CD14-positive monocyte (primary cell): ENCODE results near the gene EMC6. TPM values are rescaled to one million over a fixed set of nuclear protein-coding genes. Genes with fewer than 3 reads are reported as not detected.

Experiments
- DNase-seq, 3 donors: peaks; one replicate each; pipeline ENCODE4 v3.0.0-alpha.2; 2011 to 2022
- H2AFZ ChIP-seq: 2 replicates; pipeline ENCODE4 v1.6.0; 2012; ENCODE audit warnings: mild to moderate bottlenecking, low read depth, low read length, inconsistent platforms; ENCODE audit not compliant: insufficient read depth, poor library complexity, severe bottlenecking
- H3K27ac ChIP-seq, 2 donors: 1 replicate in 1 of 2; 2 replicates in 1 of 2; pipeline ENCODE4 v1.5.1; 2012 to 2013; ENCODE audit warnings: low read length in 2 of 2, control low read depth in 1 of 2, inconsistent platforms in 1 of 2, low read depth in 1 of 2, mild to moderate bottlenecking in 1 of 2
- H3K27me3 ChIP-seq, 2 donors: one replicate each; pipeline versions ENCODE4 v1.6.0 to v1.6.1; 2011 to 2013; ENCODE audit warnings: low read length in 2 of 2; ENCODE audit not compliant: control insufficient read depth in 2 of 2, insufficient read depth in 2 of 2
- H3K36me3 ChIP-seq, 2 donors: replicated peaks in 1 of 2; 1 replicate in 1 of 2; 2 replicates in 1 of 2; pipeline versions ENCODE4 v1.5.1 to v1.6.1; 2012 to 2013; ENCODE audit warnings: low read length in 2 of 2, control low read depth in 1 of 2, inconsistent platforms in 1 of 2, mild to moderate bottlenecking in 1 of 2; ENCODE audit not compliant: insufficient read depth in 2 of 2, control insufficient read depth in 1 of 2
- H3K4me1 ChIP-seq, 2 donors: 1 replicate in 1 of 2; 2 replicates in 1 of 2; pipeline versions ENCODE4 v1.5.1 to v1.6.1; 2012 to 2013; ENCODE audit warnings: low read length in 2 of 2, control low read depth in 1 of 2, inconsistent platforms in 1 of 2, mild to moderate bottlenecking in 1 of 2, moderate library complexity in 1 of 2; ENCODE audit not compliant: insufficient read depth in 2 of 2, control insufficient read depth in 1 of 2
- H3K4me2 ChIP-seq: replicated peaks from 2 replicates; pipeline ENCODE3; 2012; ENCODE audit warnings: low read length, moderate library complexity, mild to moderate bottlenecking; ENCODE audit not compliant: poor library complexity, severe bottlenecking; ENCODE audit errors: extremely low read depth
- H3K4me3 ChIP-seq, 3 experiments: fragments of 200-600 bp in 1 of 3; sonication (generic) in 1 of 3; replicated peaks in 1 of 3; 1 replicate in 2 of 3; 2 replicates in 1 of 3; pipeline ENCODE4 v1.5.1; 2011 to 2013; ENCODE audit warnings: low read length in 3 of 3, mild to moderate bottlenecking in 3 of 3, control low read depth in 2 of 3, low read depth in 2 of 3, inconsistent platforms in 1 of 3, moderate library complexity in 1 of 3
- H3K79me2 ChIP-seq: 2 replicates; pipeline ENCODE4 v1.6.0; 2012; ENCODE audit warnings: mild to moderate bottlenecking, control low read depth, inconsistent platforms, low read length, moderate library complexity; ENCODE audit not compliant: insufficient read depth
- H3K9ac ChIP-seq: 2 replicates; pipeline ENCODE4 v1.6.0; 2017; ENCODE audit warnings: low read length, mild to moderate bottlenecking; ENCODE audit not compliant: insufficient read depth, poor library complexity, severe bottlenecking
- H3K9me3 ChIP-seq, 2 donors: replicated peaks in 1 of 2; 1 replicate in 1 of 2; 2 replicates in 1 of 2; pipeline versions ENCODE4 v1.5.1 to v1.6.1; 2012 to 2013; ENCODE audit warnings: low read length in 2 of 2, control low read depth in 1 of 2; ENCODE audit not compliant: control insufficient read depth in 1 of 2, insufficient read depth in 1 of 2
- H4K20me1 ChIP-seq: 2 replicates; pipeline ENCODE4 v1.6.0; 2012; ENCODE audit warnings: mild to moderate bottlenecking, low read length, control low read depth, moderate library complexity; ENCODE audit not compliant: insufficient read depth
- H3K27ac Mint-ChIP-seq, 7 donors: one replicate each; pipeline ENCODE4 v1.8.0; 2020; ENCODE audit warnings: mild to moderate bottlenecking in 7 of 7, mixed read lengths in 7 of 7, moderate library complexity in 6 of 7, inconsistent platforms in 2 of 7
- H3K27me3 Mint-ChIP-seq, 3 donors: one replicate each; pipeline ENCODE4 v1.8.0; 2021 to 2022; ENCODE audit warnings: low read depth in 3 of 3, mild to moderate bottlenecking in 3 of 3, mixed read lengths in 3 of 3, moderate library complexity in 3 of 3, inconsistent platforms in 1 of 3
- H3K36me3 Mint-ChIP-seq, 2 donors: one replicate each; pipeline ENCODE4 v1.8.0; 2020; ENCODE audit warnings: mixed read lengths in 2 of 2, inconsistent platforms in 1 of 2, mild to moderate bottlenecking in 1 of 2
- H3K4me1 Mint-ChIP-seq: one replicate; pipeline ENCODE4 v1.8.0; 2020; ENCODE audit warnings: mild to moderate bottlenecking, mixed read lengths
- H3K4me3 Mint-ChIP-seq, 2 donors: one replicate each; pipeline ENCODE4 v1.8.0; 2020; ENCODE audit warnings: mild to moderate bottlenecking in 2 of 2, mixed read lengths in 2 of 2, moderate library complexity in 1 of 2
- H3K9me3 Mint-ChIP-seq, 7 donors: one replicate each; pipeline ENCODE4 v1.8.0; 2020 to 2022; ENCODE audit warnings: mixed read lengths in 7 of 7, mild to moderate bottlenecking in 6 of 7, moderate library complexity in 6 of 7, inconsistent platforms in 2 of 7
- WGBS: methylation state at CpG from one replicate; pipeline ENCODE4 v1.1.5; 2013; ENCODE audit warnings: missing lambda C conversion rate; ENCODE audit not compliant: insufficient coverage; 5-methylcytosine and 5-hydroxymethylcytosine counted together
- intact Hi-C, 2 donors: fragments of 100-400 bp; cut with micrococcal nuclease; formaldehyde crosslinking; loops; one replicate each; pipeline versions ENCODE4 v1.15.0 to v1.15.1; 2023
- polyA plus RNA-seq, 3 donors: library from polyadenylated mRNA; depleted of rRNA in 1 of 3; unstranded in 2 of 3; stranded (reverse) in 1 of 3; fragments of 300-500 nt in 2 of 3; fragments of >200 nt in 1 of 3; fragmentation: Illumina TruSeq in 2 of 3; gene quantifications; 1 replicate in 2 of 3; 2 replicates in 1 of 3; pipeline ENCODE4 v1.2.3, GENCODE V29; 2012 to 2021
- TF ChIP-seq, protein P1 (sequence below): fragments of 200-600 bp; IDR thresholded peaks from one replicate; pipeline ENCODE4 v1.8.0; 2022; ENCODE audit warnings: antibody characterized with exemption, mild to moderate bottlenecking

Gene EMC6
- polyA plus RNA-seq, 3 donors = 24.4 to 118 (median 105) TPM

DNA sequence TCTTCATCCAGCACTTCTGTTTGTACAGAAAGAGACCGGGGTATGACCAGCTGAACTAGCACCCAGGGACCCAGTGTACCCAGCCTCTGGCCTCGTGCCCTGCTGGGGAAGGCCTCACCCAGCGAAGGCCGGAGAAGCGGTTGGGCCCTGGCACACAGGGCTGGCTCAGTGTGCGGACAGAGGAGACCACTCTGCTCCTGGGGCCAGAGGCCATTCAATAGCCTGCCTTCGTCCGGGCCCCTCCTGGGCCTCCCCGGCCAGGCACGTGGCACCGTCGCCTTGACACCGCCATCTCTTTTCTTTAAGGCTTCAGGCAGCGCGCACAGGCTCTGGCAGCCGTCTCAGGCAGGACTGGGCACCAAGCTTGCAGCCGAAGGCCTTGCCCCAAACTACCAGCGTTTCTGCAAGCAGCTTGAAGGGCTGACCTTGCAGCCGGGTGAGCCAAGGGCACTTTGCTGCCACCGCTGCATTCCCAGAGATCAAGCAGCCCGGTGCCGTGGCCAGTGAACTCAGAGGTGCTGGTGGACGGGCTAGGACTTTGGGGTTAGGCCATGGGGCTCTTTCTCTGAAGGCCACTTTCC is 8.2 kb upstream of the EMC6 start:
- Mint-ChIP-seq H3K36me3 (peaks cover 19 to 58% of the 10 kb centered on the region in 2 donors), H3K27me3 (peaks cover 0 to 3% (median 2%) of the 10 kb centered on the region in 3 donors), H3K4me3 (no peak overlapping the region), H3K4me1 (peaks cover 3% of the 10 kb centered on the region), H3K27ac (no peak overlapping the region), H3K9me3 (no peaks in the 10 kb centered on the region)
- no peaks in the 10 kb centered on the region for H3K9me3 ChIP-seq
- intact Hi-C loops = no loop called here
- H2AFZ ChIP-seq = no peak overlapping the region
- H3K27ac ChIP-seq = no peak overlapping the region
- 94% methylated on average over 23 of the region's 23 CpGs for WGBS
- H3K9ac ChIP-seq = no peak overlapping the region
- DNase-seq = no peak
- no peaks in the 10 kb centered on the region for H3K4me1 ChIP-seq
- no peak overlapping the region for H3K4me2 ChIP-seq
- H3K36me3 ChIP-seq = peaks cover 30 to 51% of the 10 kb centered on the region in 2 donors
- H3K79me2 ChIP-seq = no peaks in the 10 kb centered on the region
- H3K27me3 ChIP-seq = no peaks in the 10 kb centered on the region
- no peaks in the 10 kb centered on the region for H4K20me1 ChIP-seq
- no peak overlapping the region for H3K4me3 ChIP-seq
- TF ChIP-seq, protein P1, sequence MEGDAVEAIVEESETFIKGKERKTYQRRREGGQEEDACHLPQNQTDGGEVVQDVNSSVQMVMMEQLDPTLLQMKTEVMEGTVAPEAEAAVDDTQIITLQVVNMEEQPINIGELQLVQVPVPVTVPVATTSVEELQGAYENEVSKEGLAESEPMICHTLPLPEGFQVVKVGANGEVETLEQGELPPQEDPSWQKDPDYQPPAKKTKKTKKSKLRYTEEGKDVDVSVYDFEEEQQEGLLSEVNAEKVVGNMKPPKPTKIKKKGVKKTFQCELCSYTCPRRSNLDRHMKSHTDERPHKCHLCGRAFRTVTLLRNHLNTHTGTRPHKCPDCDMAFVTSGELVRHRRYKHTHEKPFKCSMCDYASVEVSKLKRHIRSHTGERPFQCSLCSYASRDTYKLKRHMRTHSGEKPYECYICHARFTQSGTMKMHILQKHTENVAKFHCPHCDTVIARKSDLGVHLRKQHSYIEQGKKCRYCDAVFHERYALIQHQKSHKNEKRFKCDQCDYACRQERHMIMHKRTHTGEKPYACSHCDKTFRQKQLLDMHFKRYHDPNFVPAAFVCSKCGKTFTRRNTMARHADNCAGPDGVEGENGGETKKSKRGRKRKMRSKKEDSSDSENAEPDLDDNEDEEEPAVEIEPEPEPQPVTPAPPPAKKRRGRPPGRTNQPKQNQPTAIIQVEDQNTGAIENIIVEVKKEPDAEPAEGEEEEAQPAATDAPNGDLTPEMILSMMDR = no peak

GRCh38 chr17:3663102-3664011 is 5.3 kb upstream of the EMC6 start:
- no peak overlapping the region for H3K9ac ChIP-seq
- peaks cover 27 to 40% of the 10 kb centered on the region in 2 donors for H3K36me3 ChIP-seq

More at GRCh38 chr17:3663102-3664011, 5.3 kb upstream of the EMC6 start:
- H3K4me3 ChIP-seq = no peak overlapping the region
- H3K4me1 ChIP-seq = peaks cover 6 to 11% of the 10 kb centered on the region in 2 donors
- peaks cover 12% of the 10 kb centered on the region for H3K4me1 Mint-ChIP-seq
- TF ChIP-seq, protein P1 = no peak
- peaks cover 8% of the 10 kb centered on the region for H4K20me1 ChIP-seq
- intact Hi-C loops = no loop called here
- H3K27ac Mint-ChIP-seq = no peak overlapping the region
- H3K27me3 Mint-ChIP-seq = peaks cover 0 to 4% (median 0%) of the 10 kb centered on the region in 3 donors
- no peaks in the 10 kb centered on the region for H3K79me2 ChIP-seq
- H3K36me3 Mint-ChIP-seq = peaks cover 10 to 38% of the 10 kb centered on the region in 2 donors
- H2AFZ ChIP-seq = no peak overlapping the region
- H3K9me3 Mint-ChIP-seq = no peaks in the 10 kb centered on the region
- no peaks in the 10 kb centered on the region for H3K9me3 ChIP-seq
- H3K4me3 Mint-ChIP-seq = no peak overlapping the region
- no peaks in the 10 kb centered on the region for H3K27me3 ChIP-seq
- no peak overlapping the region for H3K27ac ChIP-seq
- H3K4me2 ChIP-seq = no peak overlapping the region
- 93% methylated on average over 32 of the region's 33 CpGs for WGBS
- DNase-seq = no peak
